Stimulated activated CD8-positive, alpha-beta memory T cell treated with anti-CD3 and anti-CD28 coated beads, Interleukin-4, amount 100 ng/mL, for 4 hours (primary cell): ENCODE data around the gene MLLT1.

Source experiments
- DNase-seq, 2 donors: peaks; one replicate each; pipeline ENCODE4 v3.0.0-alpha.2; 2020; ENCODE audit warnings: low read depth in 2 of 2, low spot score in 1 of 2

Gene MLLT1

GRCh38 chr19:6212403-6213265 lies 67.1 kb downstream of the MLLT1 start:
- DNase-seq, result no peak

GRCh38 chr19:6211632-6212402 lies 68.0 kb downstream of the MLLT1 start:
- no peak for DNase-seq

DNA sequence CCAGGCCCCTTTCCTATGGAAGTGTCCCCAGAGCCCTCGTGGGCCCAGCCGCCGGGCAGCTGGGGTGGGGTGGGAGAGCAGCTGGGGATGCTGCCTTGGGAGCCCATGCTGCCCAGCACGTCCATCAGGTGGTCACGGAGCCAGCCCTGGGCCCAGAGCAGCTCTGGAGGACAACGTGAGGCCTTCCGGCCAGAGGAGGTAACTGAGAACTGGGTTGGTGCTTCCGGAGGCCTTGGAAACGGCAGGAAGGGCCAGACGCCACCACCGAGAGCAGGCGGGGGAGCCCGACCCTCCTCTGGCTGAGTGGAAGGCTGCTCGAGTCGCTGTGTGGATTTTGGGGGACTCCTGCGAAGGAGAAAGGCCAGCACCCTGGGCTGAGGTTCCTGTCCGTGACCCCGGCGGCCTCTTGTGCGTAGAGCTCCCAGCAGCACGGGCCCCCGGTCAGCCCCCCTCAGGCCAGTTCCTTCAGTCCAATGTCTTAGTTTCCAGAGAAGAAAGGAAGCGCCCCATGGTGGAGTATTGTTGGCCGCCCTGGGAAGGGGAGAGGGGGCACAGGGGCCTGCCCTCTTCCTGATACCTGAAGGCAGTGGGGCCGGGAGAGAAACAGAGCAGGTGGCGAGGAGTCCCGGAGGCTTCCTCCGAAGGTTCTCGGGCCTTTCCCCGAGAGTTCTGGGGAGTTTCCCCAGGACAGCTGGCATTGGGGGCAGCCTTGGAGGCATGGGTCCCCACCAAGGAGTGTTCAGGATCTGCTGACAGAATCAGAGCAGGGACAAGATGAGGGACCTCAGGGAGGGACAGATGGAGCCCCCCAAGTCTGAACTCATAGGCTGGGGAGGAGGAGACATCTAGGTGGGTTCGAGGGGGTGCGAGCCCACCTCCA lies 68.8 kb downstream of the MLLT1 start:
- no peak for DNase-seq

GRCh38 chr19:6210091-6210490 lies 69.7 kb downstream of the MLLT1 start:
- no peak for DNase-seq

GRCh38 chr19:6209680-6210079 lies 70.1 kb downstream of the MLLT1 start:
- DNase-seq, result no peak

DNA sequence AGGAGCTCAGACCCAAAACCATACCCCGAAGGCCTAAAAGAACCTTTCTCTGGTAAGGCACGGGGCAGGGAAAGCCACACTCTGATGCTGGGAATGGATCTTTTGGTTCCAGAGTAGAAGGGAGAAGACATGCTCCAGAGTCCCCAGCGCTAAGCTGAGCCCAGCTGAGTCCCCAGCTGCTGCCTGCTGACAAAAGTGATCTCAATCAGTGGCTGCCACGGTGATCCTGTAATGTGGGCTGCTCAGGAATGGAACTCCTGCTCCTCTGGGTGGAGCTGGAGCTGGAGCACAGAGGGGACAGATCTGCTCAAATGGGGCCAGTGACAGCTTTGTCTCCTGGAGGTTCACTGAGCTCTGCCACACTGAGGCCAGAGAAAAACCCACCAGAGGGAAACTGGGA lies 70.5 kb downstream of the MLLT1 start:
- DNase-seq, result no peak

- DNase-seq, result no peak
Observed at GRCh38 chr19:6204866-6205723, 74.7 kb downstream of the MLLT1 start.

GRCh38 chr19:6204212-6204611 lies 75.6 kb downstream of the MLLT1 start:
- DNase-seq, result no peak

GRCh38 chr19:6199240-6199994 lies 80.4 kb downstream of the MLLT1 start:
- DNase-seq, result peak; percentile 98 to 99

DNA sequence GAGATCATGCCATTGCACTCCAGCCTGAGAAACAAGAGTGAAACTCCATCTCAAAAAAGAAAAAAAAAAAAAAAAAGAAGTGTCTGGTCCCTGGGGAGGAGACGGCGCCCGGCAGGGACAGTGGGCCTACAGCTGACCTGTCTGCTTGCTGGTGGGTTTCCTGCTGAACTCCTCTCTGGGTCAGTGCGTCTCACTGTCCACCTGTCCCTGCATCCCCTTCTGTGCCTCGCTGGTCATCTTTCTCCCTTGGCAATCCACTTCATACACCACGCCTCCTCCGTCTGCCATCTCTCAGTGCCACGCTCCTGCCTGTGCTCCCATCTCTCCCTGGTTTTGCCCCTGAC lies 80.9 kb downstream of the MLLT1 start:
- no peak for DNase-seq

- DNase-seq, result no peak
Observed at GRCh38 chr19:6196361-6196760, 83.4 kb downstream of the MLLT1 start.

DNA sequence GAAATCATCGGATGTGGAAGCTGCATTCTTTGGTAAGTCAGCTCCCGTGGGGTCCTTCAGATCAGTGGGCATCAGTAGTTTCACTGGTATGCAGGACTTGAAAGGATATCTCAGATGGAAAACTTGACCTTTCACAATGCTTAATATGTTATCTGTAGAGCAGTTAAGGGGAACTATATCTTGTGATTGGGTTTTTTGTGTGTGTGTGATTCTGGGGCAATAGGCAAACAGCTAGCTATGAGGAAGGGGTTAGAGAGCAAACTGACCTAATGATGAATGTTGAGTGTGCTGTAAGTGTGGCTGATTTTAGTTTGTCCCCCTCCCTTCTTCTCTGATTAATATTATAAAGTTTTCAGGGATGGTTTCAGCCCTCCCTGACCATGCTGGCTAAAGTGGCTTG lies 91.0 kb downstream of the MLLT1 start:
- no peak for DNase-seq

GRCh38 chr19:6187374-6187773 lies 92.4 kb downstream of the MLLT1 start:
- no peak for DNase-seq

DNA sequence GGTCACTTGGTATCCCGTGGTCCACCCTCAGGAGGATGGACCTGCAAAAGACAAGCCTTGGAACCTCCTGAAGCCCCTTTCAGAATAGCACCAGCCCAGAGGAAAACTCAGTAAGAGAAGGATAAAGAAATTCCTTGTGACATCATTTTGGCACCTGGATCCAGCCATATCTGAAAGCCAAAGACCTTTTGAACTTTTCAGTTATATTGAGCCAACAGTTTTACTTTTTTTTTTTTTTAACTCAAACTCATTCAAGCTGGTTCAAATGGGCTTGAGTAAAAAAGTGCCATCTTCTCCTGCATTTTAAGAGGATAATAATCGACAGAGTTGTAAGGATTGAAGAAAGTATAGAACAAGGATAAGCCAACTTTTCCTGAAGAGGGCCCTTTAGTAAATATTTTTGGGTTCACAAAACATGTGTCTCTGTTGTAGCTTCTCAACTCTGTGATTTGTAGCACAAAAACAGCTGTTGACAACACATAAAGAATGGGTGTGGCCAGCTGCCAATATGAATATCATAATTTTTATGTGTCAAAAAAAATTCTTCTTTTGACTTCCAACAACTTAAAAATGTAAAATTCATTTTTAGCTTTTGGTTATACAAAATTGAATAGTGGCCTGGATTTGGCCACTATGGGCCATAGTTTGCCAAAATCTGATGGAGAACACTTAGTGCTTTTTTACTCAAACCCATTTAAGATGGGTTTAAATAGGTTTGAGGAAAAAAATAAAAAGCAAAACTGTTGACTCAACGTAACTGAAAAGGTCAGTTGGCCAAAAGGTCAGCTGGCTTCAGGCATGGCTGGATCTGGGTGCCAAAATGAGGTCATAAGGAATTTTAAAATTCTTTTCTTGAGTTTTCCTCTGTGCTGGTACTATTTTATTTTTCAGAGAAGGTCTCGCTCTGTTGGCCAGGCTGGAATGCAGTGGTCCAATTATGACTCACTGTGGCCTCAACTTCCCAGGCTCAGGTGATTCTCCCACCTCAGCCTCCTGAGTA lies 93.6 kb downstream of the MLLT1 start:
- no peak for DNase-seq

DNA sequence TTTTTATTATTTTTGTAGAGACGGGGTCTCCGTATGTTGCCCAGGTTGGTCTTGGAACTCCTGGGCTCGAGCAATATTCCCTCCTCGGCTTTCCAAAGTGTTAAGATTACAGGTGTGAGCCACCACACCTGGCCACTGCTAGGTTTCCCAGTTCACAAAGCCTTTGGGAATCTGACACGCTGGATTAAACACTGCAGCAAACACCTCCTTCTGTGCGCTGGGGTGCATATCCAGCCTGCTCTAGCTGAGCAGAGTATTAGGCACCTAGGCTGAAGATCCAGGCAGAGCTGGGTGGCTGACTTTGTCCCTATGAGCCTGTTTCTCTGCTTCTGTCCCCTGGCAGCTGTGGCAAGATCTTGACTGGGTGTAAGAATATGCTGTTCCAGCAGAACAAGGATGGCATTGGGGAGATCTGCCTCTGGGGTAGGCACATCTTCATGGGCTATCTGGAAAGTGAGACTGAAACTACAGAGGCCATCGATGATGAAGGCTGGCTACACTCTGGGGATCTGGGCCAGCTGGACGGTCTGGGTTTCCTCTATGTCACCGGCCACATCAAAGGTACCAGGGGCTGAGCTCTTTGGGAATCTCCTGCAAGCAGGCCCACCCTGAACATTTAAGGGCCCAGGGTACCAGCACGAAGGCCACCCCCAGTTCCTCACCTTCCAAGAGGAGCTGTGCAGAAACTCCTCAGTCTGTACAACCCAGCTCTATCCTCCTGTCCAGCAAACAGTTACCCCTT lies 94.5 kb downstream of the MLLT1 start:
- DNase-seq, result no peak

DNA sequence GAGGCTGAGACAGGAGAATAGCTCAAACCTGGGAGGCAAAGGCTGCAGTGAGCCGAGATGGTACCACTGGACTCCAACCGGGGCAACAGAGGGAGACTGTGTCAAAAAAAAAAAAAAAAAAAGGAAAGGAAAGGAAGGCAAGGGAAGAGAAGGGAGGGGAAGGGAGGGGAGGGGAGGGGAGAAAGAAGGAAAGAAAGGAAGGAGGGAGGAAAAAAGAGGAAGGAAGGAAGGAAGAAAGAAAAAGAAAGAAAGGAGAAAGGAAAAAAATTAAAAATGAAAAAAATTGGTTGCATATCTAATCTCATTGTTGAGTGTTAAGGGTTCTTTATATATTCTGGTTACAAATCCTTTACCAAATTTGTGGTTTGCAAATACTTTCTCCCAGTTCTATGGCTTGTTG lies 98.7 kb downstream of the MLLT1 start:
- DNase-seq, result no peak

- no peak for DNase-seq
Observed at GRCh38 chr19:6173190-6173589, 106.6 kb downstream of the MLLT1 start.
